ENCODE data around the gene LUC7L. TPM values are rescaled to one million over a fixed set of nuclear protein-coding genes. Genes with fewer than 3 reads are reported as not detected.
"Not testable (repeated sequence)": the region's sequence is repeated elsewhere in the genome, so short reads cannot be mapped to it uniquely, and the experiment has no call there.

LUC7L gene
- polyA plus RNA-seq, 3 donors, result 103 to 129 (median 117) TPM

DNA sequence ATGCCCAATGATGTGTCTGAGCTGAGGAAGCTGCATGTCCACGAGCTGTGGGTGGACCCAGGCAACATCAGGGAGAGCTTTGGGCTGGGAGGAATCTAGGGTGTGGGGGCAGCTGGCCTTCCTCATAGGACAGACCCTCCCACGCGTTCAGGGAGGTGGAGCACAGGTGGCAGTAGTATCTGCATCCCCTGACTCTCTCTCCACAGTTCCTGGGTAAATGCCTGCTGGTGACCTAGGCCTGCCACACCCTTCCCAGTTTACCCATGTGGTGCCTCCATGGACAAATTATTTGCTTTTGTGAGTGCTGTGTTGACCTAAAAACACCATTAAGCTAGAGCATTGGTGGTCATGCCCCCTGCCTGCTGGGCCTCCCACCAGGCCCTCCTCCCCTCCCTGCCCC is 60.2 kb downstream of the LUC7L start:
- no peak for DNase-seq (ENCODE audit: low read depth in 3 of 3, low spot score in 2 of 3)

DNA sequence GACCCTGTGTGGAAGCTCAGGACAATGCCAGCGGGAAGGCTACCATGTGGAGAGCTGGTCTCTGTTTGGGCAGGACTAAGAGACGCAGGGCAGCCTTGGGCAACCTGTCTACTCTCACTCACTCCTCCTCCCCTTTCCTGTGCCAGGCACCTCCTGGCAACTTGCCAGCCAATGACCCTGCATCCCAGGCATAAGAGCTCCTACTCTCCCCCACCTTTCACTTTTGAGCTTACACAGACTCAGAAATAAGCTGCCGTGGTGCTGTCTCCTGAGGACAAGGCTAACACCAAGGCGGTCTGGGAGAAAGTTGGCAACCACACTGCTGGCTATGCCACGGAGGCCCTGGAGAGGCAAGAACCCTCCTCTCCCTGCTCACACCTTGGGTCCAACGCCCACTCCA is 60.8 kb downstream of the LUC7L start:
- no peak for DNase-seq (ENCODE audit: low read depth in 3 of 3, low spot score in 2 of 3)

DNA sequence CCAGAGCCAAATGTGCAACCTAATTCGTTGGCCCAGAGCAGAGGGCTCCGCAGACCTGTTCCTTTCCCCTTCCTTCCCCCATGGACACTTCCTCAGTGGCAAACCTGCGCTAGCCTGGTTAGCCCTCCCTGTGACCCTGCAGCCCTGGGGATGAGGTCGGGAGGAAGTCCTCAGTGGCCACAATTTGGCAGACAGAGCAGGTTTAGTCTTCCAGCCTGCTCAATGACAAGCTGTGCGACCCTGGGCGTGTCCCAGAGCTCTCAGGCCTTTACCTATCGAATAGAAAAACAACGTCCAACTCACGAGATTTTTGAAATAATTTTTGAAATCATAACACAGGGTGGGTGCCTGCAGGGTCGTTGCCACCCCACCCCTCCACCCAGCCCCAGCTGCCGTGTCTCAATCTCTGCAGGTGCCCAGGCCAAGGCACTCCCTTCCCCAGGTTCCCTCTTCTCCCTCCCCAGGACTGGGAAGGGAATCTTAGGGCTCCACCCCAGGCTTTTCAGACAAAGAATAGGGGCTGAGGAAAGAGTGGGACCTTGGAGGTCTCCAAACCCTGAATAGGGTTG is 62.0 kb downstream of the LUC7L start:
- no peak for DNase-seq (ENCODE audit: low read depth in 3 of 3, low spot score in 2 of 3)

DNA sequence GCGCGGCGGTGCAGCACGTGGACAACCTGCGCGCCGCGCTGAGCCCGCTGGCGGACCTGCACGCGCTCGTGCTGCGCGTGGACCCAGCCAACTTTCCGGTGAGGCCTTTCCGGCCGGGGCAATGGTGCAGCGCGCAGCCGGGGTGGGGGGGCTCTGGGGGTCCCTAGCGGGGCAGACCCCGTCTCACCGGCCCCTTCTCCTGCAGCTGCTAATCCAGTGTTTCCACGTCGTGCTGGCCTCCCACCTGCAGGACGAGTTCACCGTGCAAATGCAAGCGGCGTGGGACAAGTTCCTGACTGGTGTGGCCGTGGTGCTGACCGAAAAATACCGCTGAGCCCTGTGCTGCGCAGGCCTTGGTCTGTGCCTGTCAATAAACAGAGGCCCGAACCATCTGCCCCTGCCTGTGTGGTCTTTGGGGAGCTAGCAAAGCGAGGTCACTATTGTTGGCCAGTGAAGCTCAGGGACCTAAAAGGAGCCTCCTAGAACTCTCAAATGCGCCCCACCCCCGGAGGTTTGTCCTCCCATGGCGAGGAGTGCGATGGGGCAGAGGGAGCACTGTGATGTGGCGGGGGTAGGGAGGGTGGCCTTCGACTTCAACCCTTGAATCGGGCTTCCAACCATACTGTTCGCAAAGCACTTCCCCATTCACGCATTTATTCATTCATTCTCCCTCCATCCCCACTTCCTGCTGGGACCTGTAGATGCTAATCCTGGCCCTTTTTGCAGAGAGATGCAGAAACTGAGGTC is 62.7 kb downstream of the LUC7L start:
- DNase-seq (ENCODE audit: low read depth in 3 of 3, low spot score in 2 of 3), result no peak

DNA sequence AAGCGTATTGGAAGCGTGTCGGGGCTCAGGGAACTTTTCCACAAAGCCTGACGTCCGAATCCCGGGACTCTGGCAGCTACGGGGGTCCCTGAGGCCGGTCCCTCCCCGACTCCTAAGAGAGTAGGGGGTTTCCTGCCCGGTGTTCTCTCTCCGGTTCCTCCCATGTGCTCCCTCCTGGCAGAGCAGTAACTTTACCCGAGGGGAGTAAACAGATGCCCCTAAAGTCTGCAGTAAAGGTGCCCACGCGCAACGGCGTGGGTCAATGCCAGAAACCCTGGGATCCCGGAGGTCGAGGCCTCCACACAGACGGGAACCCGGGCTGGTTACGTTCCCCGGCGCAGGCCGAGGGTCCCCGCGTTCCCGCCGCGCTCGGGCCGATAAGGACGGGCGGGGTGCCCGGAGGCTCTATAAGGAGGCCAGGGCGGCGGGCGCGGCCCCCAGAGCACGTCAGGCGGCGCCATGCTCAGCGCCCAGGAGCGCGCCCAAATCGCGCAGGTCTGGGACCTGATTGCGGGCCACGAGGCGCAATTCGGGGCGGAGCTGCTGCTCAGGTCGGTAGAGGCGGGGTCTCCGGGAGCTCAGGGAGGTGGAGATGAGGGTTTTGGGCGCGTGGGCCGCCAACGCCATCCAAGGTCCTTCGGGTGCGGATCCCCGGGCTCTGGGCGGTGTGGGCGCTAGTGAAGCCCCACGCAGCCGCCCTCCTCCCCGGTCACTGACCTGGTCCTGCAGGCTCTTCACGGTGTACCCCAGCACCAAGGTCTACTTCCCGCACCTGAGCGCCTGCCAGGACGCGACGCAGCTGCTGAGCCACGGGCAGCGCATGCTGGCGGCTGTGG is 63.5 kb downstream of the LUC7L start, which contains the start of gene HBM:
TSS of gene HBM (plus strand) at position 440 of the 836 bp plus-strand sequence. CDS start at position 460, 20 bp downstream.
- DNase-seq (ENCODE audit: low read depth in 3 of 3, low spot score in 2 of 3), result no peak

DNA sequence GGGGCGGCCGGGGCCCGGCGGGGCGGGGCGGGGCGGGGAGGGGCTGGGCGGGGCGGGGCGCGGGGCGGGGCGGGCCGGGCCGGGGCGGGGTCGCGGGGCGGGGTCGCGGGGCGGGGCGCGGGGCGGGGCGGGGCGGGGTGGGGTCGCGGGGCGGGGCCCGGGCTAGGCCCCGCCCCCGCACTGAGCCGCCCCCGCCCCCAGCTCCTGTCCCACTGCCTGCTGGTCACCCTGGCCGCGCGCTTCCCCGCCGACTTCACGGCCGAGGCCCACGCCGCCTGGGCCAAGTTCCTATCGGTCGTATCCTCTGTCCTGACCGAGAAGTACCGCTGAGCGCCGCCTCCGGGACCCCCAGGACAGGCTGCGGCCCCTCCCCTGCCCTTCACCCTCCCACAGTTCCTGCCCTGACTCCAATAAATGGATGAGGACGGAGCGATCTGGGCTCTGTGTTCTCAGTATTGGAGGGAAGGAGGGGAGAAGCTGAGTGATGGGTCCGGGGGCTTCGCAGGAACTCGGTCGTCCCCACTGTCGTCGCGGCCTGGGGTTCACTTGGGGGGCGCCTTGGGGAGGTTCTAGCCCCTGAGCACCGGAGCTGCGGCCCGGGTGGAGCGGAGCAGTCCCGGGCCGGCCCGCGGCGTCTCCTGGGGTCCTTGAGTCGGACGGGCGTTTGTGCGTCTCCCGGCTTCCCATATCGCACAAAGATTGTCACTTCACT is 64.3 kb downstream of the LUC7L start:
- DNase-seq (ENCODE audit: low read depth in 3 of 3, low spot score in 2 of 3), result no peak

DNA sequence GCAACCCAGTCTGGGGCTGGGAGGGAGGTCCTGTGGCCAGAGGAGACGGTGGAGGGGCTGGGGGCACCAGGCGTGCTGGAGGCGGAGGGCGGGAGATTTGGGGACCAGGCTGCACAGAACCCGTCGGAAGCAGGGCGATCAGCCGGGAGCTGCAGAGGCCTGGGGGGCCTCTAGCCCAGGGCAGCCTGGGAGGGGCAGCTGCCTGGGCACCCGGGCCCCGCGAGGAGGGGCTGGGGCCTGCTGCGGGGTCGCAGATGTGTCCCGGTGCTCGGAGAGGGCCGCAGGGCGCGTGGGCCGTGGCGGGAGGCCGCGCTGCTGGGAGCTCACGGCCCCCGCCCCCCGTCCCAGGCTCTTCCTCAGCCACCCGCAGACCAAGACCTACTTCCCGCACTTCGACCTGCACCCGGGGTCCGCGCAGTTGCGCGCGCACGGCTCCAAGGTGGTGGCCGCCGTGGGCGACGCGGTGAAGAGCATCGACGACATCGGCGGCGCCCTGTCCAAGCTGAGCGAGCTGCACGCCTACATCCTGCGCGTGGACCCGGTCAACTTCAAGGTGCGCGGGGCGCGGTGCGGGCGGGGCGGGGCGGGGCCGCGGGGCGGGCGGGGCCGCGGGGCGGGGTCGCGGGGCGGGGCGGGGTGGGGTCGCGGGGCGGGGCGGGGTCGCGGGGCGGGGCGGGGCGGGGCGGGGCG is 65.0 kb downstream of the LUC7L start:
- not testable (repeated sequence) for DNase-seq (ENCODE audit: low read depth in 3 of 3, low spot score in 2 of 3)

DNA sequence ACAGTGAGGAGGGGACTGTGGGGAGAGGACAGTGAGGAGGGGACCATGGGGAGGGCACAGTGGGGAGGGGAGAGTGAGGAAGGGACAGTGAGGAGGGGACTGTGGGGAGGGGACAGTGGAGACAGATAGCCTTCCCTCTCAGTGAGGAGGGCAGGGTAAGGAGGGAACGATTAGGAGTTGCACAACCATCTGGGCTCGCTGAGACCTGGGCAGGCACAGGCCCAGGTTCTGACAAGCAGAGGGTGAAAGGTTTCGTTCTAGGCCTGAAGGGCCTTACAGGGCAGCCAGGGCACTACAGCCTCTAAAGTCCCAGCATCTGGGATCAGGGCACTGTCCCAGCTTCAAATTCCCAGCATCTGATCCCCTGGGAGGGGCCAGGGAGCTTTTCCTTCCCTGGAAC is 65.6 kb downstream of the LUC7L start:
- not testable (repeated sequence) for DNase-seq (ENCODE audit: low read depth in 3 of 3, low spot score in 2 of 3)

DNA sequence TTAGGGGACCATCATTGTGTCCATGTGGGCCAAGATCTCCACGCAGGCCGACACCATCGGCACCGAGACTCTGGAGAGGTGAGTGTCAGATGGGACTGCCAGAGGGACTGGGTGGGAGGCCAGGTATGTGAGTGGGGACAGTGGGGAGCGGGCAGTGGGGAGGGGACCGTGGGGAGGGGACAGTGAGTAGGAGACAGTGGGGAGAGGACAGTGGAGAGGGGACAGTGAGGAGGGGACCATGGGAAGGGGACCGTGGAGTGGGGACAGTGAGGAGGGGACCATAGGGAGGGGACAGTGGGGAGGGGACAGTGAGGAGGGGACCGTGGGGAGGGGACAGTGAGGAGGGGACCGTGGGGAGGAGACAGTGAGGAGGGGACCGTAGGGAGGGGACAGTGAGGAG is 66.1 kb downstream of the LUC7L start:
- DNase-seq (ENCODE audit: low read depth in 3 of 3, low spot score in 2 of 3), result not testable (repeated sequence)

DNA sequence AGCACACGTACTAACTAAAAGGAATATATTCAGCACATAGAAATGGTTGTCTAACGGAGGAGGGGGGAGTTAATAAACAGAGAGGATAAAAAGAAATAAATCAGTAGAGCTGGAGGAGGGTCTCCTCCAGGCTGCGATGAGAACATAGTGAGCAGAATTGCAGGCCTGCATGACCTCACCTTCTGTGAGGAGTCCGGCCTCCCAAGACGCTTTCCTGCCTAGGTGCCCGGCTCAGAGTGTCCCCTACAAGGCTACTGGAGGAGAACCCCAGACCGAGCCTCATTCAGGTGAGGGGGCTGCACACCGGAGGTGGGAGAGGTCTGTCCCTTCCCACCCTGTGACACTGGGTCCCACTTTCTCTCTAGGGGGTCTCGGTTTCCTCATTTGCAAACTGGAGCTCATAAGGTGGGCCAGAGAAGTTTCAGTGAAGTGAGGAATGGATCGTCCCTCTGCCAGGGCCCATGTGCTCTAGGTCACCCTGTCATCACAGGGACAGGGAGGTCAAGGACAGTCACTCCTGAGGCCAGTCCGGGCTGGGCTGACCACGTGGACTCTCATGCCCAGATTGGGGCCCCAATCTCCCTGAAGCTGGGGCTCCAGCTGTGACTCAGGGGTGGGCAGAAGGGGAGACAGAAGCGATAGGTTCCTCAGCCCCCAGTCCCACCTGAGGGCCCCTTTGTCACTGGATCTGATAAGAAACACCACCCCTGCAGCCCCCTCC is 66.8 kb downstream of the LUC7L start:
- no peak for DNase-seq (ENCODE audit: low read depth in 3 of 3, low spot score in 2 of 3)

DNA sequence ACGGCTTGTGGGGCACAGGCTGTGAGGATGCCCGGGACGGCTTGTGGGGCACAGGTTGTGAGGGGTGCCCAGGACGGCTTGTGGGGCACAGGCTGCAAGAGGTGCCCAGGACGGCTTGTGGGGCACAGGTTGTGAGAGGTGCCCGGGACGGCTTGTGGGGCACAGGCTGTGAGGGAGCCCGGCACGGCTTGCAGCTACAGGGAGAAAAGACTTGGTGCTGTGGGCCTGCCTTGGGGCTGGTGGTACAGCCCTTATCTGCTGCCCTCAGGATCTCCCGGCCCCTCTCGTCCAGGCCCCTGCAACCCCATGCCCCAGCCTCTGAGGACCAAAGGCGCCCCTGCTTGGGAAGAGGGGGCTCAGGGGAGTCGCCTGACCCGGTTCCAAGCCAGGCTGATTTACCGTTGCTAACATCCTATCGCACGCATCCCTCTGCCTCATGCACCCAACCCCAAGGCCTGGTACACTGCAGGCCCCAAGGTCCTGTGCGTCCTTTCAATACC is 68.5 kb downstream of the LUC7L start:
- DNase-seq (ENCODE audit: low read depth in 3 of 3, low spot score in 2 of 3), result no peak

DNA sequence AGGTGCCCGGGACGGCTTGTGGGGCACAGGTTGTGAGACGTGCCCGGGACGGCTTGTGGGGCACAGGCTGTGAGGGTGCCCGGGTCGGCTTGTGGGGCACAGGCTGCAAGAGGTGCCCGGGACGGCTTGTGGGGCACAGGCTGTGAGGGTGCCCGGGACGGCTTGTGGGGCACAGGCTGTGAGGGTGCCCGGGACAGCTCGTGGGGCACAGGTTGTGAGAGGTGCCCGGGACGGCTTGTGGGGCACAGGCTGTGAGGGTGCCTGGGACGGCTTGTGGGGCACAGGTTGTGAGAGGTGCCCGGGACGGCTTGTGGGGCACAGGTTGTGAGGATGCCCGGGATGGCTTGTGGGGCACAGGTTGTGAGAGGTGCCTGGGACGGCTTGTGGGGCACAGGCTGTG is 69.0 kb downstream of the LUC7L start:
- DNase-seq (ENCODE audit: low read depth in 3 of 3, low spot score in 2 of 3), result not testable (repeated sequence)

DNA sequence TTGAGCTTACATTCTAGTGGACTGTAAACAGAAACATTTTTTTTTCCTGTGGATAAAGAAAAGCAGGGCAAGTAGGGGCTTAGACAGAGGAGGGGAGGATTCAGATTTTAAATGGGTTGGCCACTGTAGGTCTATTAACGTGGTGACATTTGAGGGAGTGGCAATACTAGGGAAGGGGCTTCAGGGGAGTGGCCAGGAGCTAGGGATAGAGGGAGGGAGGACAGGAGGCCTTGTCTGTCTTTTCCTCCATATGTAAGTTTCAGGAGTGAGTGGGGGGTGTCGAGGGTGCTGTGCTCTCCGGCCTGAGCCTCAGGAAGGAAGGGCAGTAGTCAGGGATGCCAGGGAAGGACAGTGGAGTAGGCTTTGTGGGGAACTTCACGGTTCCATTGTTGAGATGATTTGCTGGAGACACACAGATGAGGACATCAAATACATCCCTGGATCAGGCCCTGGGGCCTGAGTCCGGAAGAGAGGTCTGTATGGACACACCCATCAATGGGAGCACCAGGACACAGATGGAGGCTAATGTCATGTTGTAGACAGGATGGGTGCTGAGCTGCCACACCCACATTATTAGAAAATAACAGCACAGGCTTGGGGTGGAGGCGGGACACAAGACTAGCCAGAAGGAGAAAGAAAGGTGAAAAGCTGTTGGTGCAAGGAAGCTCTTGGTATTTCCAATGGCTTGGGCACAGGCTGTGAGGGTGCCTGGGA is 70.0 kb downstream of the LUC7L start:
- no peak for DNase-seq (ENCODE audit: low read depth in 3 of 3, low spot score in 2 of 3)

DNA sequence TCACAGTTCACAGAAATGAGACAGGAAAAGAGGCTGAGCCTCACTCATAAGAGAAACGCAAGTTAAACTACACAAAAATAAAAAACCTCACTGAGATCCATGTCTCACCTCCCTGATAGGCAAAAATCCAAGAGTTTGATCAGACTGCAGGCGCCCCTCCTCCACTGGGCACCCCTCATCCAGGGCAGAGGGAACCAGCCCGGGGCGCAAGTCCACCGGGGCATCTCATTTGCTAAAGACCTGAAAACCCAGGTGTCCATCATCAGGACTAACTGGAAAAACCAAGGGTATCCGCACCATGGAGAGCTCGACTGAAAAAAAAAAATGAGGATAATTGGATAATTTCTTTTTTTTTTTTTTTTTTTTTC is 74.2 kb downstream of the LUC7L start:
- DNase-seq (ENCODE audit: low read depth in 3 of 3, low spot score in 2 of 3), result no peak

DNA sequence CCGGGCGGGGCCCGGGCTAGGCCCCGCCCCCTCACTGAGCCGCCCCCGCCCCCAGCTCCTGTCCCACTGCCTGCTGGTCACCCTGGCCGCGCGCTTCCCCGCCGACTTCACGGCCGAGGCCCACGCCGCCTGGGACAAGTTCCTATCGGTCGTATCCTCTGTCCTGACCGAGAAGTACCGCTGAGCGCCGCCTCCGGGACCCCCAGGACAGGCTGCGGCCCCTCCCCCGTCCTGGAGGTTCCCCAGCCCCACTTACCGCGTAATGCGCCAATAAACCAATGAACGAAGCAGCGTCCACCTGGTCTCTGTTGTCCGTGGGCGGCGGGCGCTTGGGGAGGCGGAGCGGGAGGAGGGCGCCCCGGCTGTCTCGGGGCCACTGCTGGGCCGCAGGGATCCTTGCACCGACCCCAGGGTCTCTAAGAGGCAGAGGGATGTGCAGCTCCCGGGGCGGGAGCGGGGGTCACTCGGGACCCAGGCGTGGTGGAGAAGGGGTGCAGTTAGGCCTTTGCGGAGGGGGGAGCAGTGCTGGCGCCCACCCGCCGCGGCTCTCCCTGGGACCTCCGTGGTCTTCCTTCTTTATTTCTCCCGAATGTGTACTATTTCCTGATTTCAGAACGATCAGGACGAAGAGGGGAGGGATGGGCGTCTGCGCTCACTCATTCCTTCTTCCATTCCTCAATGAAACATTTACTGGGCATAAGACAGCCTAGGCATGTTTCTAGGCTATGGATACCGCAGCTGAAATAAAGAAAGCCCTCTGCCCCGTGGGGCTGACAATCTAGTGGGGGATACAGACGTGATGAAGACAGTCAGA is 74.8 kb downstream of the LUC7L start:
- no peak for DNase-seq (ENCODE audit: low read depth in 3 of 3, low spot score in 2 of 3)

DNA sequence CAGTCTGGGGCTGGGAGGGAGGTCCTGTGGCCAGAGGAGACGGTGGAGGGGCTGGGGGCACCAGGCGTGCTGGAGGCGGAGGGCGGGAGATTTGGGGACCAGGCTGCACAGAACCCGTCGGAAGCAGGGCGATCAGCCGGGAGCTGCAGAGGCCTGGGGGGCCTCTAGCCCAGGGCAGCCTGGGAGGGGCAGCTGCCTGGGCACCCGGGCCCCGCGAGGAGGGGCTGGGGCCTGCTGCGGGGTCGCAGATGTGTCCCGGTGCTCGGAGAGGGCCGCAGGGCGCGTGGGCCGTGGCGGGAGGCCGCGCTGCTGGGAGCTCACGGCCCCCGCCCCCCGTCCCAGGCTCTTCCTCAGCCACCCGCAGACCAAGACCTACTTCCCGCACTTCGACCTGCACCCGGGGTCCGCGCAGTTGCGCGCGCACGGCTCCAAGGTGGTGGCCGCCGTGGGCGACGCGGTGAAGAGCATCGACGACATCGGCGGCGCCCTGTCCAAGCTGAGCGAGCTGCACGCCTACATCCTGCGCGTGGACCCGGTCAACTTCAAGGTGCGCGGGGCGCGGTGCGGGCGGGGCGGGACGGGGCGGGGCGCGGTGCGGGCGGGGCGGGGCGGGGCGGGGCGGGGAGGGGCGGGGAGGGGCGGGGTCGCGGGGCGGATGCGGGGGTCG is 75.6 kb downstream of the LUC7L start:
- not testable (repeated sequence) for DNase-seq (ENCODE audit: low read depth in 3 of 3, low spot score in 2 of 3)

DNA sequence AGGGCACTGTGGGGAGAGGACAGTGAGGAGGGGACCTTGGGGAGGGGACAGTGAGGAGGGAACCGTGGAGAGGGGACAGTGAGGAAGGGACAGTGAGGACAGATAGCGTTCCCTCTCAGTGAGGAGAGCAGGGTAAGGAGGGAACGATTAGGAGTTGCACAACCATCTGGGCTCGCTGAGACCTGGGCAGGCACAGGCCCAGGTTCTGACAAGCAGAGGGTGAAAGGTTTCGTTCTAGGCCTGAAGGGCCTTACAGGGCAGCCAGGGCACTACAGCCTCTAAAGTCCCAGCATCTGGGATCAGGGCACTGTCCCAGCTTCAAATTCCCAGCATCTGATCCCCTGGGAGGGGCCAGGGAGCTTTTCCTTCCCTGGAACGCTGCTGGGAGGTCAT is 76.1 kb downstream of the LUC7L start:
- not testable (repeated sequence) for DNase-seq (ENCODE audit: low read depth in 3 of 3, low spot score in 2 of 3)

Data from right renal cortex interstitium (tissue), 3 donors.